Measurements from ENCODE around the gene UGT1A8.
"Not testable (repeated sequence)": the region's sequence is repeated elsewhere in the genome, so short reads cannot be mapped to it uniquely, and the experiment has no call there.

UGT1A8 gene

GRCh38 chr2:233688341-233688740 lies 70.9 kb downstream of the UGT1A8 start:
- no peak for DNase-seq (ENCODE audit: low read depth)

- no peak for DNase-seq (ENCODE audit: low read depth)
Measured at GRCh38 chr2:233689031-233689430, 71.6 kb downstream of the UGT1A8 start.

DNA sequence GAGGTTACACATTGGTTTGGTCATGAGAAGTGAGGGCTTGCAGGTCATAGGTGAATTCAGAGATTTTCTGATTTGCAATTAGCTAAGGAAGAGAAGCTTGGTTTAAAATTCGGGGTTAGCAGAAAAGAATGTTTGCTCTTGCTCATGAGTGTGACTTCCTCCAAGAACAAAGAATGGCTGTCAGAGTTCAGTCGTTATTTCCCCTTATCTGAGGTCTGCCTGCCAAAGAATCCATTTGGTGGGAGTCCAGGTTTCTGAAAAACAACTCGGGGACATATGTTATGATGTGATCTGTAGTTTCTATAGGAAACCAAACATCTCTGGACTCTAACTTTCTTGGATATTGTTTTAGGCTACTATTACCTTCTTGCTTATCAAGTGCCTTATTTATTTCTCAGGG lies 72.1 kb downstream of the UGT1A8 start:
- DNase-seq (ENCODE audit: low read depth): no peak

GRCh38 chr2:233690444-233690843 lies 73.0 kb downstream of the UGT1A8 start:
- DNase-seq (ENCODE audit: low read depth): no peak

GRCh38 chr2:233691443-233692433 lies 74.3 kb downstream of the UGT1A8 start:
- no peak for DNase-seq (ENCODE audit: low read depth)

DNA sequence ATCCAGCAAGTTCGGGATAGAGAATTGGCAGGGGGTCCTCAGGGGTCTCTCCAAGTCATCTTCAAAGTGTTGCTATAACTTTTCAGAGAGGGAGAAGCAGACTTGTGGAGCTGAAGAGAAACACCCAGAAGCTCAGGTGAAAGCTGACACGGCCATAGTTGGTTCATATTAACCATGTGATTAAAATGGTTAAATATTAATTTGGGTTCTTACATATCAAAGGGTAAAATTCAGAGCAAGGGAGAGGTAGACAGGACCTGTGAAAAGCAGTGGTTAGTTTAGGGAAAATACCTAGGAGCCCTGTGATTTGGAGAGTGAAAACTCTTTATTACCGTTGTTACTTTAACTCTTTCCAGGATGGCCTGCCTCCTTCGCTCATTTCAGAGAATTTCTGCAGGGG lies 75.2 kb downstream of the UGT1A8 start, which contains the start of gene UGT1A6:
Gene UGT1A6, plus strand, starts transcription at position 243 of the 400 bp plus-strand sequence. Its CDS starts 115 bp downstream, at position 358.
- no peak for DNase-seq (ENCODE audit: low read depth)

- DNase-seq (ENCODE audit: low read depth): no peak
Measured at GRCh38 chr2:233693963-233694362, 76.5 kb downstream of the UGT1A8 start.

- no peak for DNase-seq (ENCODE audit: low read depth)
Measured at GRCh38 chr2:233698740-233699139, 81.3 kb downstream of the UGT1A8 start.

- DNase-seq (ENCODE audit: low read depth): no peak
Measured at GRCh38 chr2:233699424-233700027, 82.1 kb downstream of the UGT1A8 start.

DNA sequence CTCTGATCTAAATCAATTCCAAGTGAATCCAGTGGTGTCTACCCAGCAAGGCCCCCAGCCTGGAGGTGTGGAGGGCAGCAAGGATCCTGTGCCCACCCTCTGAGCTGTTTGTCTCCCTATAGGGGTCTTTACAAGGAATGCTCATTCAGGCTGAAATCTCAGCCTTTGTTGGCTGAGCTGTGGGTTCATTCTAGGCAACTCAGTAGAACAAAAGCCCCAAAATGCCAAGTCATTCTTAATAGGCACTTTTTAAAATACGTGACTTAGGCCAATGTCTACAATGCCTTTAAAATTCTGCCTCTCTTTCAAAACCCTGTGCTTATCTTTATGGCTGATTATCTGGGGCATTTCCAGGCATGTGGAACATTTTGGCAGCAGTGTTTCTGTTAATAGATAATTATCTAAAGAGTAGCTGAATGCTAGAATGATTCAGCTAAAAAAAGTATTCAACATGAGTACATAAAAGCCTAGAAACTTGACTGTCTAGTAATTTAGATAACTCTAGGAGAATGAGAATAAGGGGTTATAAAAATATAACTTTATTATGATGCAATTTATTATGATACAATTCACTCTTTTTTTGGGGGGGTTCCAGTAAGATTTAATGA lies 82.7 kb downstream of the UGT1A8 start:
- no peak for DNase-seq (ENCODE audit: low read depth)

DNA sequence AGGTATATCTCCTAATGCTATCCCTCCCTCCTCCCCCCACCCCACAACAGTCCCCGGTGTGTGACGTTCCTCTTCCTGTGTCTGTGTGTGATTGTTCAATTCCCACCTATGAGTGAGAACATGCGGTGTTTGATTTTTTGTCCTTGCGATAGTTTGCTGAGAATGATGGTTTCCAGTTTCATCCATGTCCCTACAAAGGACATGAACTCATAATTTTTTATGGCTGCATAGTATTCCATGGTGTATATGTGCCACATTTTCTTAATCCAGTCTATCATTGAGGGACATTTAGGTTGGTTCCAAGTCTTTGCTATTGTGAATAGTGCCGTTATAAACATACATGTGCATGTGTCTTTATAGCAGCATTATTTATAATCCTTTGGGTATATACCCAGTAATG lies 83.4 kb downstream of the UGT1A8 start:
- not testable (repeated sequence) for DNase-seq (ENCODE audit: low read depth)

DNA sequence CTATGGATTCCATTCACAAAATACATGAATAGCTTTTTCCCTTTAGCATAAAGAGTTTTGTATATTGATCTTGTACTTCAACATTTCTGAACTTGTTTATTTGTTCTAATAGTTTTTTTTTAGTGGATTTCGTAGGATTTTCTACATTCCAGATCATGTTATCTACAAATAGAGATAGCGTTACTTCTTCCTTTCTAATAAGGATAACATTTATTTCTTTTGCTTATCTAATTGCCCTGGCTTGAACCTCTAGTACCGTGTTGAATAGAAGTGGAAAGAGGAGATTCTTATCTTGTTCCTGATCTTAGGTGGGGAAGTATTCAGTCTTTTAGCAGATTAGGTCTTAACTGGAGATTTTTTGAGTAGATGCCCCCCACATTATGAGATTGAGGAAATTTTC lies 84.8 kb downstream of the UGT1A8 start:
- no peak for DNase-seq (ENCODE audit: low read depth)

GRCh38 chr2:233705911-233706506 lies 88.6 kb downstream of the UGT1A8 start:
- no peak for DNase-seq (ENCODE audit: low read depth)

- no peak for DNase-seq (ENCODE audit: low read depth)
Measured at GRCh38 chr2:233706720-233707119, 89.3 kb downstream of the UGT1A8 start.

GRCh38 chr2:233707940-233708644 lies 90.7 kb downstream of the UGT1A8 start:
- no peak for DNase-seq (ENCODE audit: low read depth)

DNA sequence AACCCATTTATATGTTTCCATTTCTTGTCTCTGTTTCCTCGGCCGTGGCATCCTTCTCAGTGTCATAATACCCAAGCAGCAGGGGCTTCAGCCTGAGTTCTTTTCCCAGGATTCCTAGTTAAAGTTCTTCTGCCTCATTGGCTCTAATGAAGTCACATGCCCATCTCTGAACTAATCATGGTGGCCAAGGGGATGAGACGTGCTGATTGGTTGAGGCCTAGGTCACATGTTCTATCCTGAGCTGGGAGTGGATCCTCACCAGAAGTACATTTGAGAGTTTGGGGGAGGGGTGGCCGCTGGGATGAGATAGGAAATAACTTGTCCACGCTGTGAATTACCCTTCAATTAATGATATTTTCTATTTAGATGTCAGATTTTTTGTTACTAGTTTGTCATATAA lies 91.5 kb downstream of the UGT1A8 start:
- DNase-seq (ENCODE audit: low read depth): no peak

GRCh38 chr2:233711312-233712008 lies 94.0 kb downstream of the UGT1A8 start:
- peak; percentile 40 for DNase-seq (ENCODE audit: low read depth)

DNA sequence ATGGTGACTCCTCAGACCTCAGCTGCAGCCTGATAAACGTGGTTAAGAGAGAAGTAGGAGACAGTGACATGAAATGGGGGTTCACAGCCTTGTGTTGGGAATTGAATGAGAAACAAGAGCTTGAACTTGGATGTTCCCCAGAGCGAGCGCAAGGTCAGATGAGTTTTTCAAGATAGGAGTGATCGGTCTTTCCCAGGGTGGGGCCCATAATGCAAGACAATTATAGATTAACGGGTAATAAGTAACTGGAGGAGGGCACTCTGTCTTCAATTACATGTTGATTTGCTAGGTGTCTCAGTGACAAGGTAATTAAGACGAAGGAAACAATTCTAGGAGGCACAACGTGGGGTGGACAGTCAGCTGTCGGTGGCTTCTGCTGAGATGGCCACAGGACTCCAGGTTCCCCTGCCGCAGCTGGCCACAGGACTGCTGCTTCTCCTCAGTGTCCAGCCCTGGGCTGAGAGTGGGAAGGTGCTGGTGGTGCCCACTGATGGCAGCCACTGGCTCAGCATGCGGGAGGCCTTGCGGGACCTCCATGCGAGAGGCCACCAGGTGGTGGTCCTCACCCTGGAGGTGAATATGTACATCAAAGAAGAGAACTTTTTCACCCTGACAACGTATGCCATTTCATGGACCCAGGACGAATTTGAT lies 95.3 kb downstream of the UGT1A8 start, which contains the start of gene UGT1A5:
Gene UGT1A5, plus strand, starts transcription at position 297 of the 651 bp plus-strand sequence. Its CDS starts 85 bp downstream, at position 382.
- no peak for DNase-seq (ENCODE audit: low read depth)

DNA sequence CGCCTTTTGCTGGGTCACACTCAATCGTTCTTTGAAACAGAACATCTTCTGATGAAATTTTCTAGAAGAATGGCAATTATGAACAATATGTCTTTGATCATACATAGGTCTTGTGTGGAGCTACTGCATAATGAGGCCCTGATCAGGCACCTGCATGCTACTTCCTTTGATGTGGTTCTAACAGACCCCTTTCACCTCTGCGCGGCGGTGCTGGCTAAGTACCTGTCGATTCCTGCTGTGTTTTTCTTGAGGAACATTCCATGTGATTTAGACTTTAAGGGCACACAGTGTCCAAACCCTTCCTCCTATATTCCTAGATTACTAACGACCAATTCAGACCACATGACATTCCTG lies 95.8 kb downstream of the UGT1A8 start:
- no peak for DNase-seq (ENCODE audit: low read depth)

DNA sequence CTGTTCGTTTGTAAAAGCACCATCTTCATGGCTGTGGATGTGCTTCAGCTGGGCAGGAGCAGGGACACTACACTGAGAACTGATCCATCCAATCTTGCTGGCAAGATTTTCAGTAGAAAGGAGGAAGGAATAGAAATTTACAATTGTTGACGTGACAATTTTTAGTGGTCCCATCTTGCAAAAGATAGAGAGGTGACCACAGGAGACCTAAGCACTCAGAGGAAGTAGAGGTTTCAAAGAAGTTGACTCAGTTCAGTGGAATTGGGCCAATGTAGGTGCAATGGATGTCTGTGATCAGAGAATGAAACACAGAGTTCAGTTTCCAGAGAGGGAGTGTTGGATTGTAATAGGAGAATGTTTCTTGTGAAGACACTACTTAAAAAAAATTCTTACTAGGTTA lies 96.7 kb downstream of the UGT1A8 start:
- no peak for DNase-seq (ENCODE audit: low read depth)

DNA sequence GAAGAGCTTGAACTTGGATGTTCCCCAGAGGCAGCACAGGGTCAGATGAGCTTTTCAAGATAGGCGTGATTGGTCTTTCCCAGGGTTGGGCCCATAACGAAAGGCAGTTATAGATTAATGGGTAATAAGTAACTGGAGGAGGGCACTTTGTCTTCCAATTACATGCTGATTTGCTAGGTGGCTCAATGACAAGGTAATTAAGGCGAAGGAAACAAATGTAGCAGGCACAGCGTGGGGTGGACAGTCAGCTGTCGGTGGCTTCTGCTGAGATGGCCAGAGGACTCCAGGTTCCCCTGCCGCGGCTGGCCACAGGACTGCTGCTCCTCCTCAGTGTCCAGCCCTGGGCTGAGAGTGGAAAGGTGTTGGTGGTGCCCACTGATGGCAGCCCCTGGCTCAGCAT lies 101.1 kb downstream of the UGT1A8 start, which contains the start of gene UGT1A4:
Gene UGT1A4, plus strand, starts transcription at position 185 of the 400 bp plus-strand sequence. Its CDS starts 85 bp downstream, at position 270.
- DNase-seq (ENCODE audit: low read depth): no peak
